Hepatocyte (in vitro differentiated cells): ENCODE results near the gene NKAPD1. TPM values are rescaled to one million over a fixed set of nuclear protein-coding genes. Genes with fewer than 3 reads are reported as not detected.
A peak's percentile ranks its signal among the peaks of the same experiment; 100 is the strongest.

Experiments
- DNase-seq: peaks from one replicate; pipeline ENCODE4 v3.0.0-alpha.2; 2016; ENCODE audit warnings: low spot score
- H2AFZ ChIP-seq: fragments of 200-600 bp; sonication (generic); 2 replicates; pipeline ENCODE4 v1.6.0; 2016; ENCODE audit warnings: antibody characterized with exemption, mild to moderate bottlenecking
- H3K27ac ChIP-seq: fragments of 200-600 bp; sonication (generic); 2 replicates; pipeline ENCODE4 v1.5.1; 2016; ENCODE audit warnings: mild to moderate bottlenecking
- H3K27me3 ChIP-seq: fragments of 200-600 bp; sonication (generic); 2 replicates; pipeline ENCODE4 v1.6.1; 2016
- H3K36me3 ChIP-seq: fragments of 200-600 bp; sonication (generic); replicated peaks from 2 replicates; pipeline ENCODE4 v1.5.1; 2016; ENCODE audit warnings: low read depth; ENCODE audit not compliant: insufficient read depth
- H3K4me1 ChIP-seq: fragments of 200-600 bp; sonication (generic); 2 replicates; pipeline ENCODE4 v1.5.1; 2016; ENCODE audit warnings: mild to moderate bottlenecking, moderate library complexity; ENCODE audit not compliant: insufficient read depth
- H3K4me2 ChIP-seq: fragments of 200-600 bp; sonication (generic); 2 replicates; pipeline ENCODE4 v1.6.0; 2016
- H3K4me3 ChIP-seq: fragments of 200-600 bp; sonication (generic); 2 replicates; pipeline ENCODE4 v1.5.1; 2016; ENCODE audit warnings: mild to moderate bottlenecking
- H3K79me2 ChIP-seq: fragments of 200-600 bp; sonication (generic); 2 replicates; pipeline ENCODE4 v1.6.0; 2017; ENCODE audit warnings: mild to moderate bottlenecking
- H3K9me2 ChIP-seq: fragments of 200-600 bp; sonication (generic); replicated peaks from 2 replicates; pipeline ENCODE4 v1.6.0; 2017; ENCODE audit warnings: mild to moderate bottlenecking; ENCODE audit not compliant: insufficient read depth
- H3K9me3 ChIP-seq: fragments of 200-600 bp; sonication (generic); 2 replicates; pipeline ENCODE4 v1.5.1; 2016; ENCODE audit warnings: low read depth, mild to moderate bottlenecking
- H4K20me1 ChIP-seq: fragments of 200-600 bp; sonication (generic); 2 replicates; pipeline ENCODE4 v1.6.0; 2016; ENCODE audit warnings: mild to moderate bottlenecking; ENCODE audit not compliant: insufficient read depth, poor library complexity, severe bottlenecking
- CTCF ChIP-seq: fragments of 200-600 bp; sonication (generic); IDR thresholded peaks from 2 replicates; pipeline ENCODE4 v1.5.1; 2016; ENCODE audit warnings: antibody characterized with exemption, mild to moderate bottlenecking; ENCODE audit not compliant: poor library complexity
- EZH2 ChIP-seq: fragments of 200-600 bp; sonication (generic); IDR thresholded peaks from 2 replicates; pipeline ENCODE4 v1.6.1; 2016; ENCODE audit warnings: antibody characterized with exemption, mild to moderate bottlenecking, borderline replicate concordance
- EZH2phosphoT487 ChIP-seq: fragments of 200-600 bp; sonication (generic); IDR thresholded peaks from one replicate; pipeline ENCODE4 v1.6.1; 2018; ENCODE audit warnings: antibody characterized with exemption, mild to moderate bottlenecking, low read depth, moderate library complexity; ENCODE audit not compliant: unreplicated experiment, severe bottlenecking
- WGBS: methylation state at CpG from one replicate; pipeline ENCODE4 v1.1.6; 2016; ENCODE audit warnings: low lambda C conversion rate; ENCODE audit errors: missing lambda C conversion rate; 5-methylcytosine and 5-hydroxymethylcytosine counted together
- polyA plus RNA-seq: library from polyadenylated mRNA; unstranded; fragments of >200 nt; fragmentation: Nextera tagmentation; extraction: Ambion mirVana; gene quantifications from 2 replicates; pipeline ENCODE4 v1.2.1, GENCODE V29; 2016
- total RNA-seq: library from RNA; depleted of rRNA; stranded (reverse); fragments of >200 nt; gene quantifications from 2 replicates; pipeline ENCODE4 v1.2.3, GENCODE V29; 2014

The NKAPD1 gene
- total and polyA plus RNA-seq, 2 experiments from 2014 or later, result 8.8 to 21.2 TPM

GRCh38 chr11:112127056-112127455 is 53.0 kb downstream of the NKAPD1 start:
- H3K36me3 ChIP-seq, result no peaks in the 10 kb centered on the region
- TF ChIP-seq EZH2, result no peak
- TF ChIP-seq CTCF, result no peak
- no peak for TF ChIP-seq EZH2phosphoT487
- H2AFZ ChIP-seq, result no peak overlapping the region
- WGBS, result 95% methylated on average over 2 of the region's 2 CpGs
- H4K20me1 ChIP-seq, result no peaks in the 10 kb centered on the region
- H3K9me2 ChIP-seq, result no peaks in the 10 kb centered on the region
- no peaks in the 10 kb centered on the region for H3K4me1 ChIP-seq
- no peak for DNase-seq
- H3K27me3 ChIP-seq, result no peaks in the 10 kb centered on the region
- H3K4me2 ChIP-seq, result no peak overlapping the region
- no peak overlapping the region for H3K27ac ChIP-seq
- no peaks in the 10 kb centered on the region for H3K79me2 ChIP-seq
- no peaks in the 10 kb centered on the region for H3K9me3 ChIP-seq
- H3K4me3 ChIP-seq, result no peak overlapping the region

DNA sequence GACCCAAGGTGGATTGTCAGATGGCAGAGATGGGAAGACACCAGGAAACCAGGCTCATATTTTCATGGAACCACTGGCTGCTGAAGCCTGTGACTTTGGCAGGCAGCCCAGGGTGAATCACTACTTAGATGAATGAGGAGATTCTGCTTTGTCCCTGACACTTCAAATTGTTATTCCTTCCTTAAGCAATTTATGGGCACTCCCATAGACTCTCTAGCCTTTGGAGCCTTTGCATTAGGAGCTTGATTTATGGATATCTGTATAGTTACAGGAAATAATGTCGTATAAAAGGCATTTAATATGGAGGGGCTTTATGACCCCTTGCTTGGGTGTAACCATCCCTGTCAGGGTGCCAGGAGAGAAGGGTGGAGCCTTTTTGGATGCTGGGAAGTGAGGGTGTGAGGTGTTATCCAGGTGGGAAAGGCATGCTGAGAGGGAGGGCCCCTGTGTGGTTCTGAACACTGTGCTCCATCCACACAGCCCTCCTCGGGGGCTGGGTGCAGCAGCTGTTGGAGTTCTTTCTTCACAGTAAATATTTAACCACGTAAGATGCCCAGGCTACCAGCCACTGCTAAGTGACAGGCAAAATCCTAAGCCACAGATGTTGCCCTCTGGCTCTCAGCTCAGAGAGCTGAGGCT is 54.5 kb downstream of the NKAPD1 start:
- Histone ChIP-seq H3K27ac (no peak overlapping the region), H3K36me3 (no peaks in the 10 kb centered on the region), H3K4me1 (no peaks in the 10 kb centered on the region), H3K9me3 (no peaks in the 10 kb centered on the region), H3K4me2 (no peak overlapping the region), H3K9me2 (no peaks in the 10 kb centered on the region), H3K27me3 (no peaks in the 10 kb centered on the region), H3K79me2 (no peaks in the 10 kb centered on the region), H2AFZ (no peak overlapping the region), H3K4me3 (no peak overlapping the region), H4K20me1 (no peaks in the 10 kb centered on the region)
- DNase-seq, result peak; percentile 40
- 64% methylated on average over 3 of the region's 3 CpGs for WGBS
- TF ChIP-seq CTCF (no peak), EZH2phosphoT487 (no peak), EZH2 (no peak)

- H3K27me3 ChIP-seq, result no peaks in the 10 kb centered on the region
- no peak overlapping the region for H3K4me2 ChIP-seq
- WGBS, result 92% methylated on average over 5 of the region's 5 CpGs
- no peaks in the 10 kb centered on the region for H4K20me1 ChIP-seq
- H3K79me2 ChIP-seq, result no peaks in the 10 kb centered on the region
- H3K9me2 ChIP-seq, result no peaks in the 10 kb centered on the region
- TF ChIP-seq EZH2 (no peak), CTCF (no peak)
- DNase-seq, result no peak
- H3K4me3 ChIP-seq, result no peak overlapping the region
- H3K9me3 ChIP-seq, result no peaks in the 10 kb centered on the region
- H2AFZ ChIP-seq, result no peak overlapping the region
- no peaks in the 10 kb centered on the region for H3K36me3 ChIP-seq
- H3K27ac ChIP-seq, result no peak overlapping the region
- H3K4me1 ChIP-seq, result no peaks in the 10 kb centered on the region
These were observed 55.6 kb downstream of the NKAPD1 start for GRCh38 chr11:112129656-112130055.

- Histone ChIP-seq H4K20me1 (no peaks in the 10 kb centered on the region), H3K27ac (no peak overlapping the region), H3K27me3 (no peaks in the 10 kb centered on the region), H3K36me3 (no peaks in the 10 kb centered on the region), H3K4me3 (no peak overlapping the region), H3K79me2 (no peaks in the 10 kb centered on the region), H3K4me2 (no peak overlapping the region), H3K9me3 (no peaks in the 10 kb centered on the region), H2AFZ (no peak overlapping the region), H3K4me1 (no peaks in the 10 kb centered on the region), H3K9me2 (no peaks in the 10 kb centered on the region)
- TF ChIP-seq CTCF, result no peak
- no peak for TF ChIP-seq EZH2
- TF ChIP-seq EZH2phosphoT487, result no peak
- 79% methylated on average over 2 of the region's 2 CpGs for WGBS
- DNase-seq, result no peak
These were observed 58.6 kb downstream of the NKAPD1 start for GRCh38 chr11:112132737-112133136.
